ENCODE results near the gene FYCO1.

GRCh38 chr3:45915518-45916231, 79.9 kb downstream of the FYCO1 start:
- TF ChIP-seq CTCF (conservative IDR thresholded peaks at IDR 0.05; ENCODE audit: low read depth, low read length) (no peak), EZH2 (IDR thresholded peaks at IDR 0.05; ENCODE audit: low read length, unreplicated experiment) (no peak), EZH2phosphoT487 (IDR thresholded peaks at IDR 0.05; ENCODE audit: borderline replicate concordance, low read length) (no peak)

Measured in PC-3 (cell line).